Activated naive CD8-positive, alpha-beta T cell treated with anti-CD3 and anti-CD28 coated beads, Interleukin-2, amount 50 U/mL, for 16 hours (primary cell): ENCODE results near the gene CLEC4G.

Source experiments
- DNase-seq: peaks from one replicate; pipeline ENCODE4 v3.0.0-alpha.2; 2020; ENCODE audit warnings: low read depth, low spot score

Gene CLEC4G

GRCh38 chr19:7729831-7730285 is 2.1 kb downstream of the CLEC4G start:
- DNase-seq: no peak

GRCh38 chr19:7729211-7729610 is 2.7 kb downstream of the CLEC4G start:
- DNase-seq: no peak

GRCh38 chr19:7725791-7726190 is 6.1 kb downstream of the CLEC4G start:
- DNase-seq: no peak

DNA sequence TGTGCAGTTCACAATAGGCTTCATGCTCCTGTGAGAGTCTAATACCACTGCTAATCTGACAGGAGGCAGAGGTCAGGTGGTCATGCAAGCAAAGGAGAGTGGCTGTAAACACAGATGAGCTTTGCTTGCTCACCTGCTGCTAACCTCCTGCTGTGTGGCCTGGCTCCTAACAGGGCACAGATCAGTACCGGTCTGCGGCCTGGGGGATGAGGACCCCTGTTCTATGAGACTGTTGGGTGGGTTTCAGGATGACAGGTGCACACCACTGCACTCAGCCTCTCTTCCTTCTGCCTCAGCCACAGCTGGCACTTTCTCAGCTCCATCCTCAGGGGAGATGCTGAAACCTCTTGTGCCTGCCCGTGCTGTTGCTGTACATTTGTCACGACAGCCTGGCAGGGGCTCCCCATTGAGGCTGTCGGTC is 9.7 kb downstream of the CLEC4G start:
- DNase-seq: no peak

DNA sequence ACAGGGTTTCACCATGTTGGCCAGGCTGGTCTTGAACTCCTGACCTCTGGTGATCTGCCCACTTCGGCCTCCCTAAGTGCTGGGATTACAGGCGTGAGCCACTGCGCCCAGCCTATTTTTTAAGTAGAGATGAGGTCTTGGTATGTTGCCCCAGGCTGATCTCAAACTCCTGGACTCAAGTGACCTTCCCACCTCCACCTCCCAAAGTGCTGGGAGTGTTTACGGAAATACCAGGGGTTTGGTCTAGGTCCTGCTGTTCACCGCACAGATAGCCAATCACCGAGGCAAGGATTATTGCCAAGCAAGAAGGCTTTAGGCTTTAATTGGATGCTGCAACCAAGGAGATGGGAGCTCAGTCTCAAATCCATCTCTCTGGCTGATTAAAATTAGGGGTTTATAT is 11.6 kb downstream of the CLEC4G start:
- DNase-seq: no peak

GRCh38 chr19:7718668-7719067 is 13.2 kb downstream of the CLEC4G start:
- DNase-seq: no peak

- no peak for DNase-seq
Measured at GRCh38 chr19:7716762-7717161, 15.1 kb downstream of the CLEC4G start.

DNA sequence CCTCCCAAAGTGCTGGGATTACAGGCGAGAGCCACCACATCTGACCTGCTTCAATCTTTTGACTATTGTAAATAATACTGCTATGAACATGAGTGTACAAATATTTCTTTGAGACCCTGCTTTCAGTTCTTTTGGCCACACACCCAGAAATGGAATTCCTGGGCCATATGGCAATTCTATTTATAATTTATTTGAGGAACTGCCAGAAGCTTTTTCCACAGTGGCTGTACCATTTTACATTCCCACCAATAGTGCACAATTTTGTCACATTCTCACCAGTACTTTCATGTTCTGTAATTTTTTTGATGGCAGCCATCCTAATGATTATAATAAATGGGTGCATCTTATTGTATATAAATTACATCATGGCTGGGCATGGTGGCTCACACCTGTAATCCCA is 16.2 kb downstream of the CLEC4G start:
- no peak for DNase-seq

GRCh38 chr19:7710616-7711015 is 21.3 kb downstream of the CLEC4G start:
- no peak for DNase-seq

GRCh38 chr19:7709932-7710460 is 21.9 kb downstream of the CLEC4G start:
- no peak for DNase-seq

DNA sequence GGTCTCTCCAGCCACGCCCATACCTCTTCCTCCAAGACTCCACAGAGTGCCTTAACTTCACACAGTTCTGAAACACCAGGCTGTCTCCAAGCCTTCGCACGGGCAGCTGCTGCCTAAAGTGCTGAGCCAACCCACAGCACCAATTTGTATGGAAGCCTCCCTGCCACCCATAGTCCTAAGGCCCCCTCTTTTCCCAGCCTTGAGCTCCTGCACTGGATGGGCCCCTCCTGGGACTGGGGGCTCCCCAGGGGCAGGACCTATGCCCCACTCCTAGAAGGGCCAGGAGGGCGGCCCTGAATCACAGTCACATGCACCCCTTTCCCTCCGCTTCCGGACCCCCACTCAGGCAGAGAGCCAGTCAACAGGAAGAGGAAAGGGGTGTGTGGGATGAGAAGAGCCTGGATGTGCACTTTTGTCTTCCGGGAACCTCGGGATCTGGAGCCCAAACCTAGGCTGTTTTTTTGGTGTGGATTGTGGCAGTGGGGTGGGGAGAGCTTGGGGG is 24.9 kb downstream of the CLEC4G start:
- DNase-seq: no peak

DNA sequence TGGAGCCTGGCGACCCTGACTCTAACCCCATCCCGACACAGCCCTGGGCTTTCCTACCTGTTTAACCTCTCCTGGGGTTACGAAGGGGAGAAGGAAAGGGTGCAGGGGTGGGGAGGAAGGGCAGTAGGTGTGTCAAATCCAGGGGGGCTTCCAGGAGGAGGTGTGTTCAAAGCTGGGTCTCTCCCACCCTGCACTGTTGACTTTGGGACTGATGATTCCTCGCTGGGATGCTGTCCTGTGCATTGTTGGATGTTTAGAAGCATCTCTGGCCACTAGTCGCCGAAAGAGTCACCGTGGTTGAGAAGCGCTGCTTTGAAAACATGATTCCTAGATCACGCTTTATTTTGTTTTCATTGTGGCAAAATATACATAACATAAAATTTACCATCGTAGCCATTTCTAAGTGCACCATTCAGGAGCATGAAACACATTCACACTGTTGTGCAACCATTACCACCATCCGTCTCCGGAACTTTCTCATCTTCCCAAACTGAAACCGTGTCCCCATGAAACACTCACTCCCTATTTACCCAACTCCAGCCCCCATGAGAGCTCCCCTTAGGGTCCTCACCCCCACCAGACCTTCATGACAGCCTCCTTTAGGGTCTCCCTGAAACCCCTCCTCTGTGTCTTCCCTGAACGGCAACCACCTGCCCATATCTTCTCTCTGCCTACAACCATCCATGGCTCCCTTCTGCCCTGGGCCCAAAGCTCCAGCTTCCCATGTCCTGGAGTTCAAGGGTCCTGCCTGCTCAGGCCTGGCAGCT is 25.5 kb downstream of the CLEC4G start:
- no peak for DNase-seq

- peak; percentile 43 for DNase-seq
Measured at GRCh38 chr19:7705387-7706187, 26.3 kb downstream of the CLEC4G start.

- no peak for DNase-seq
Measured at GRCh38 chr19:7704280-7705060, 27.4 kb downstream of the CLEC4G start.

- no peak for DNase-seq
Measured at GRCh38 chr19:7703332-7703731, 28.6 kb downstream of the CLEC4G start.

DNA sequence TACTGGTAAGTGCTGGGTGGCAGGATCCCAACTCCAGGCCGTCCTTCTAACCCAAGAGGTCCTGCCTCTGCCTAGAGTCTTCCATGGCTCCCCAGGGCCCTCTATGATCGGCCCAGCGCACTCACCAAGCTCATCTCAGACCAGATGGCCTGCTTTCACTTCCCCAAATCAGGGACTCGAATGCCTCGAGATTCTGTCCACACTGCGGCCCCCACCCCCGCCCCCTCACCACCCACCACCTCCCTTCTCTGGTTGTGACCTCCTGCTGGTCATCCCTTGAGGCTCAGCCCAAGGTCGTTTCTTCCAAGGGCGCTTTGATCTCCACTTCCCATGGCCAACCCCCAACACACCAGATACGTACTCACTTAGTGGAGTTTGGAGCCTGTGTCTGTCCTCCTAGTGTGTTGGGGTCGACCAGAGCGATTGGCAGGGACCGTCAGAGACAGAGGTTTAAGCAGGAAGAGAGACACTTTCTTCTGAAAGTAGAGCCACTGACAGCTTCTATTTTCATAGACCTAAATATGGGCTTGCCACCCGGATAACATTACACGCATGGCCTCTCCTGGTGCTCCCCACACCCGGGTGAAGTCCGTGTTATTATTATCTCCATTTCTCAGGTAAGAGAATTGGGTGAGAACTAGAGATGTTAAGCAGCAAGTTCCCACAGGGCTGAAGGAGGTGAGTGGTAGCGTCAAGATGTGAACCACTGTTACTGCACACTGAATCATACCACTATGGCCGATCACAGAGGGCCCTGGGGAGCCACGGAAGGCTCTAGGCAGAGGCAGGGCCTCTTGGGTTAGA is 30.1 kb downstream of the CLEC4G start, which contains the start of gene FCER2:
Gene FCER2 (minus strand): TSS at position 478 of the 804 bp plus-strand sequence. CDS start 2,371 bp downstream, outside the sequence.
- DNase-seq: no peak

DNA sequence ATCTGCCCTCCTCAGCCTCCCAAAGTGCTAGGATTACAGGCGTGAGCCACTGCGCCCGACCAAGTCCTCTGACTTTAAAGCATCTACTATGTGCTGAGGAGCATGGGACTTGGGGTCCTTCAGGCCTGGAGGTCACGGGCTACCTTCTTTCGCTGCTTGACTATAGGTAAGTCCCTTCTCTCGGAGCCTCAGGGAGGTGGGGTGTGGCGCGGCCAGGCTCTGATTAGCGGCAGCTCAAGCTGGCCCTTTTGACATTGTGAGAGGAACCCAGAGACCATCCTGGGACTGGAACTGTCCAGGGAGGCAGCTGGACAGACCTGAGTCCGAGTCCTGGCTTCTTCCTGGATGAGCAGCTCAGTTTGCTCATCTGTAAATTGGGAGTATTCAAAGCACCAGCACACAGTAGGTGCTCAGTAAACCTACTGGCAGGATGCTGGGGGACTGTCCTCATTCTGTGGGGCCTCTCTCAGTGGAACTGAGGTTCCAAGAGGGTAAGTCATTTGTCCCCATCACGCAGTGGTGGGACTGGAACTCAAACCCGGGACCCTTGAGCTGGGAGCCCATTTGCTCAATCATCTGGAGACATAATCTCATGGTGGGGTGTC is 30.8 kb downstream of the CLEC4G start:
- DNase-seq: no peak

DNA sequence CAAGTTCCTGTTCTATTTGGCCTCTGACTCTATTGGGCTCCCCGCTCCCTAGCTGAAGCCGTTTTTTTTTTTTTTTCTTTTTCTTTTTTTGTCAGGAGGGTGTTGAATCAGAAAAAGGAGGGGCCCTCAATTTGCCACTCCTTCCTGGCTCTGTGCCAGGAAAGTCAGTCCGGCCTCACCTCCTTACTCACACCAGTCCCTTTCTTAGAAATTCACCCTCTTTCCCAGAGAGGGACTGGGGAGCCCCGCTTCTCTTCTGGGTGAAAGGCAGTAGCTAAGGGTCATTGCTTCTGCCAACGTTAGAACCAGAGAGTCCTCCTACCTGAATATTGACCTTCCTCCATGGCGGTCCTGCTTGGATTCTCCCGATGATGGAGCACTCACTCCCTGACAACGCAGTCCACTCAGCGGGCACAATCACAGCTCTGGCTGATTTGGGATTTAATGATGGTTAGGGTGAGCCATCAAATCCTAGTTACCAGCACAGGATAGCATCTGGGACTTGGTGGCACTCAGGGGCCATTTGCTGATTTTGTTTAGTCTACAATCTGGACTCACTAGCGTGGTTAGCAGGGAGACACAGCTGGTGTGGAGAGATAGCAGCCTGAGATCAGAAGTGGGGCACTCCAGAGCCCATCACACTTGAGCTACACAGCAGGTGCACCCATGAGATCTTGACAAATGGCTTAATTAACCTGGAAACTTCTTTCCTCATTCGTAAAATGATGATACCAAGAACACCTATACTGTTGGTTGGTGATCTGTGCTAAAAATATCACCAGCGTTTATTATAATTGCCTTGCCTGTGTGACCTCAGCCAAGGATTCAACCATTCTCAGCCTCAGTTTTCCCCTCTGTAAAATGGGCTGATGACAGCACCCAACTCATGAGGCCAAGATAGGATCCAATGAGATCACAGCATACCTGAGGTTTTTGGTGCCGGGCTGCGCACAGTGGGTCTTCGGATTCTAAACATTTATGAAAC is 32.2 kb downstream of the CLEC4G start:
- no peak for DNase-seq

- no peak for DNase-seq
Measured at GRCh38 chr19:7699003-7699402, 32.9 kb downstream of the CLEC4G start.
